Stomach (tissue), 9 donors: ENCODE measurements around the gene TBX2. TPM values are rescaled to one million over a fixed set of nuclear protein-coding genes. Genes with fewer than 3 reads are reported as not detected.

Experiments
- DNase-seq, 2 donors: peaks; one replicate each; pipeline versions ENCODE4 v3.0.0 to v3.0.0-alpha.2; 2013 to 2019
- H3K27ac ChIP-seq, 5 donors: fragments of 200-600 bp in 4 of 5; sonication (generic) in 4 of 5; one replicate each; pipeline ENCODE4 v1.5.1; 2013 to 2019; ENCODE audit warnings: mild to moderate bottlenecking in 1 of 5, moderate library complexity in 1 of 5
- H3K27me3 ChIP-seq, 3 donors: fragments of 200-600 bp; sonication (generic); one replicate each; pipeline ENCODE4 v1.5.1; 2017 to 2019; ENCODE audit warnings: mixed run types in 1 of 3
- H3K36me3 ChIP-seq, 4 donors: fragments of 200-600 bp; sonication (generic); 1 replicate in 3 of 4; 2 replicates in 1 of 4; pipeline ENCODE4 v1.5.1; 2016 to 2019
- H3K4me1 ChIP-seq, 4 donors: fragments of 200-600 bp; sonication (generic); one replicate each; pipeline ENCODE4 v1.5.1; 2016 to 2019
- H3K4me3 ChIP-seq, 4 donors: fragments of 200-600 bp; sonication (generic) in 3 of 4; one replicate each; pipeline ENCODE4 v1.5.1; 2016 to 2019; ENCODE audit warnings: mild to moderate bottlenecking in 1 of 4
- H3K9me3 ChIP-seq, 4 donors: fragments of 200-600 bp; sonication (generic); one replicate each; pipeline ENCODE4 v1.5.1; 2016 to 2019
- CTCF ChIP-seq, 7 experiments: fragments of 450-650 bp in 4 of 7; fragments of 200-600 bp in 3 of 7; sonication (generic) in 3 of 7; IDR thresholded peaks; one replicate each; pipeline ENCODE4 v1.5.1; 2016 to 2019; ENCODE audit warnings: antibody characterized with exemption in 7 of 7, control low read depth in 2 of 7, mild to moderate bottlenecking in 1 of 7
- EP300 ChIP-seq: sonication (generic); formaldehyde crosslinking; IDR thresholded peaks from one replicate; pipeline ENCODE4 v1.6.1; 2017; ENCODE audit warnings: antibody characterized with exemption
- POLR2A ChIP-seq, 4 donors: fragments of 450-650 bp; IDR thresholded peaks; one replicate each; pipeline ENCODE4 v1.6.1; 2016; ENCODE audit warnings: antibody characterized with exemption in 4 of 4, control low read depth in 2 of 4, mild to moderate bottlenecking in 1 of 4, moderate library complexity in 1 of 4
- POLR2AphosphoS5 ChIP-seq, 3 donors: sonication (generic); formaldehyde crosslinking; IDR thresholded peaks; one replicate each; pipeline ENCODE4 v1.6.1; 2016; ENCODE audit warnings: antibody characterized with exemption in 3 of 3
- WGBS, 5 donors: extraction: QIAGEN DNeasy Blood & Tissue Kit in 3 of 5; methylation state at CpG; one replicate each; pipeline versions ENCODE4 v1.1.5 to v1.1.7; 2013 to 2018; 5-methylcytosine and 5-hydroxymethylcytosine counted together
- intact Hi-C: fragments of 100-400 bp; cut with DNase I; formaldehyde crosslinking; loops from one replicate; pipeline ENCODE4 v1.15.1; 2023; ENCODE audit warnings: low total_unique reads
- polyA plus RNA-seq, 3 donors: library from polyadenylated mRNA; stranded (reverse); fragments of 200-250 nt; gene quantifications; one replicate each; pipeline ENCODE4 v1.2.3, GENCODE V29; 2013
- total RNA-seq, 5 donors: library from RNA; depleted of rRNA; stranded (reverse); fragments of >200 nt; gene quantifications; one replicate each; pipeline versions ENCODE4 v1.1.0 to v1.2.3, GENCODE V29; 2014 to 2016
- donor health status: healthy with polysubstance abuse.
- donor health status: Bipolar disorder and iron deficiency.
- donor health status: healthy.

The TBX2 gene
- total and polyA plus RNA-seq, 8 donors = 0.58 to 31.6 (median 22.1) TPM

GRCh38 chr17:61419496-61420046 lies 19.9 kb downstream of the TBX2 start:
- TF ChIP-seq POLR2AphosphoS5 (IDR thresholded peaks at IDR 0.05) (no peak), EP300 (no peak), POLR2A (IDR thresholded peaks at IDR 0.05) (no peak), CTCF (IDR thresholded peaks at IDR 0.05) (no peak)
- H3K36me3 ChIP-seq = no peaks in the 10 kb centered on the region
- H3K4me3 ChIP-seq = no peak overlapping the region
- no peaks in the 10 kb centered on the region for H3K9me3 ChIP-seq
- peaks cover 7 to 13% (median 12%) of the 10 kb centered on the region in 4 donors for H3K4me1 ChIP-seq
- no peak overlapping the region for H3K27ac ChIP-seq
- 56 to 82% (median 75%) methylated on average over 8 of the region's 8 CpGs for WGBS, 5 donors
- DNase-seq = no peak
- H3K27me3 ChIP-seq = peaks cover 0 to 67% (median 34%) of the 10 kb centered on the region in 3 donors
- intact Hi-C loops = loop anchor here (10.0 kb wide), 2 partner anchors 135 to 415 kb away; no protein-coding TSS in a partner anchor

GRCh38 chr17:61420052-61420451 lies 20.4 kb downstream of the TBX2 start:
- 45 to 63% (median 62%) methylated on average over 4 of the region's 4 CpGs for WGBS, 5 donors

GRCh38 chr17:61420745-61421398 lies 21.2 kb downstream of the TBX2 start:
- H3K4me1 ChIP-seq = peaks cover 7 to 13% (median 12%) of the 10 kb centered on the region in 4 donors
- WGBS, 5 donors = 71 to 89% (median 82%) methylated on average over 4 of the region's 4 CpGs
- H3K9me3 ChIP-seq = no peaks in the 10 kb centered on the region
- H3K36me3 ChIP-seq = no peaks in the 10 kb centered on the region
- DNase-seq = no peak
- H3K27me3 ChIP-seq = peaks cover 0 to 80% (median 39%) of the 10 kb centered on the region in 3 donors
- TF ChIP-seq EP300 (no peak), POLR2AphosphoS5 (IDR thresholded peaks at IDR 0.05) (no peak), POLR2A (IDR thresholded peaks at IDR 0.05) (no peak), CTCF (IDR thresholded peaks at IDR 0.05) (no peak)
- H3K27ac ChIP-seq = no peak overlapping the region
- no peak overlapping the region for H3K4me3 ChIP-seq
- intact Hi-C loops = loop anchor here (10.0 kb wide), 1 partner anchor 134 kb away; no protein-coding TSS in a partner anchor

More at GRCh38 chr17:61420052-61420451, 20.4 kb downstream of the TBX2 start:
- no peak overlapping the region for H3K4me3 ChIP-seq
- H3K36me3 ChIP-seq = no peaks in the 10 kb centered on the region
- H3K27me3 ChIP-seq = peaks cover 0 to 72% (median 34%) of the 10 kb centered on the region in 3 donors
- no peak for DNase-seq
- H3K4me1 ChIP-seq = peaks cover 7 to 13% (median 12%) of the 10 kb centered on the region in 4 donors
- no peak overlapping the region for H3K27ac ChIP-seq
- TF ChIP-seq EP300 (no peak), CTCF (IDR thresholded peaks at IDR 0.05) (no peak), POLR2AphosphoS5 (IDR thresholded peaks at IDR 0.05) (no peak), POLR2A (IDR thresholded peaks at IDR 0.05) (no peak)
- H3K9me3 ChIP-seq = no peaks in the 10 kb centered on the region
- intact Hi-C loops = loop anchor here (10.0 kb wide), 1 partner anchor 135 kb away; no protein-coding TSS in a partner anchor

GRCh38 chr17:61421460-61421859 lies 21.8 kb downstream of the TBX2 start:
- no peak for DNase-seq
- intact Hi-C loops = loop anchor here (10.0 kb wide), 1 partner anchor 133 kb away; no protein-coding TSS in a partner anchor
- TF ChIP-seq CTCF (IDR thresholded peaks at IDR 0.05) (no peak), POLR2A (IDR thresholded peaks at IDR 0.05) (no peak), EP300 (no peak), POLR2AphosphoS5 (IDR thresholded peaks at IDR 0.05) (no peak)
- no peaks in the 10 kb centered on the region for H3K36me3 ChIP-seq
- WGBS, 5 donors = 79 to 90% (median 86%) methylated on average over 4 of the region's 4 CpGs
- H3K27ac ChIP-seq = no peak overlapping the region
- H3K4me1 ChIP-seq = peaks cover 7 to 10% (median 9%) of the 10 kb centered on the region in 4 donors
- peaks cover 0 to 86% (median 45%) of the 10 kb centered on the region in 3 donors for H3K27me3 ChIP-seq
- no peaks in the 10 kb centered on the region for H3K9me3 ChIP-seq
- no peak overlapping the region for H3K4me3 ChIP-seq
